ENCODE data around the gene INPP5B. TPM values are rescaled to one million over a fixed set of nuclear protein-coding genes. Genes with fewer than 3 reads are reported as not detected.
A peak's percentile ranks its signal among the peaks of the same experiment; 100 is the strongest.

Gene INPP5B
- total and polyA plus RNA-seq, 2 of the 13 experiments (the other 11 are each of a cell fraction or from before 2014, with no cell fraction given): 9.0 to 9.8 TPM

- TF ChIP-seq ZNF207 (IDR thresholded peaks at IDR 0.05; ENCODE audit: borderline replicate concordance) (no peak), PATZ1 (CRISPR knock-in tag; IDR thresholded peaks at IDR 0.05) (peak; percentile 61), EED (CRISPR knock-in tag; IDR thresholded peaks at IDR 0.05) (no peak), CEBPG (CRISPR knock-in tag; IDR thresholded peaks at IDR 0.05) (no peak), ZNF660 (CRISPR knock-in tag; IDR thresholded peaks at IDR 0.05; ENCODE audit: borderline replicate concordance, low read depth) (no peak), ZNF652 (CRISPR knock-in tag; IDR thresholded peaks at IDR 0.05; ENCODE audit: borderline replicate concordance, low read depth) (no peak), IRF1 (CRISPR knock-in tag; IDR thresholded peaks at IDR 0.05; ENCODE audit: low read depth) (no peak), HNRNPL (IDR thresholded peaks at IDR 0.05; ENCODE audit: low read depth, low read length) (0 out of 2 replicates have a peak, but pooled peaks have one; percentile 59), THAP8 (CRISPR knock-in tag; IDR thresholded peaks at IDR 0.05; ENCODE audit: borderline replicate concordance) (no peak), ELF3 (CRISPR knock-in tag; IDR thresholded peaks at IDR 0.05) (no peak), ZNF841 (CRISPR knock-in tag; IDR thresholded peaks at IDR 0.05; ENCODE audit: borderline replicate concordance) (no peak), ZSCAN25 (CRISPR knock-in tag; IDR thresholded peaks at IDR 0.05) (no peak), ZNF160 (CRISPR knock-in tag; IDR thresholded peaks at IDR 0.05) (no peak), NR3C1 (CRISPR knock-in tag; IDR thresholded peaks at IDR 0.05) (no peak), ELF1 (CRISPR knock-in tag; IDR thresholded peaks at IDR 0.05) (no peak), ZNF777 (CRISPR knock-in tag; IDR thresholded peaks at IDR 0.05) (no peak), HDAC6 (IDR thresholded peaks at IDR 0.05; ENCODE audit: low read depth, low read length) (no peak), SIX4 (CRISPR knock-in tag; IDR thresholded peaks at IDR 0.05) (no peak), ZSCAN9 (CRISPR knock-in tag; IDR thresholded peaks at IDR 0.05; ENCODE audit: borderline replicate concordance) (no peak), ZNF205 (CRISPR knock-in tag; IDR thresholded peaks at IDR 0.05) (no peak), NR2C2 (CRISPR knock-in tag; IDR thresholded peaks at IDR 0.05; ENCODE audit: borderline replicate concordance) (no peak), DNMT3B (CRISPR knock-in tag; conservative IDR thresholded peaks at IDR 0.05) (no peak), HOXD1 (CRISPR knock-in tag; IDR thresholded peaks at IDR 0.05) (no peak), TBP (CRISPR knock-in tag; IDR thresholded peaks at IDR 0.05) (no peak), DZIP1 (CRISPR knock-in tag; IDR thresholded peaks at IDR 0.05) (no peak)
These were observed 6.4 kb downstream of the INPP5B start (continued) for GRCh38 chr1:37940299-37940947.
